HG02870 (cell line): Measurements from ENCODE around the gene LMAN1L.
A peak's percentile ranks its signal among the peaks of the same experiment; 100 is the strongest.

Experiments used
- ATAC-seq: cut with Tn5 transposase; IDR thresholded peaks from one replicate; pipeline ENCODE4 v1.9.1; 2021; ENCODE audit warnings: mild to moderate bottlenecking, moderate library complexity; ENCODE audit not compliant: unreplicated experiment

LMAN1L gene

GRCh38 chr15:74815121-74815934 lies 2.7 kb downstream of the LMAN1L start:
- no peak for ATAC-seq

GRCh38 chr15:74815961-74816360 lies 3.3 kb downstream of the LMAN1L start:
- ATAC-seq, result no peak

GRCh38 chr15:74816624-74817369 lies 4.2 kb downstream of the LMAN1L start:
- ATAC-seq, result no peak

GRCh38 chr15:74817370-74817737 lies 4.7 kb downstream of the LMAN1L start:
- ATAC-seq, result no peak

GRCh38 chr15:74820056-74820455 lies 7.4 kb downstream of the LMAN1L start:
- ATAC-seq, result no peak

- ATAC-seq, result peak; percentile 66
Observed at GRCh38 chr15:74821091-74821789, 8.6 kb downstream of the LMAN1L start.

GRCh38 chr15:74821790-74822158 lies 9.1 kb downstream of the LMAN1L start:
- ATAC-seq, result no peak

GRCh38 chr15:74822233-74822632 lies 9.6 kb downstream of the LMAN1L start:
- no peak for ATAC-seq

GRCh38 chr15:74823324-74823723 lies 10.7 kb downstream of the LMAN1L start:
- no peak for ATAC-seq

GRCh38 chr15:74824976-74825375 lies 12.3 kb downstream of the LMAN1L start:
- no peak for ATAC-seq

GRCh38 chr15:74825866-74826265 lies 13.2 kb downstream of the LMAN1L start:
- no peak for ATAC-seq

- ATAC-seq, result no peak
Observed at GRCh38 chr15:74826364-74826819, 13.8 kb downstream of the LMAN1L start, which contains the start of gene CPLX3. Gene CPLX3, plus strand, starts transcription at chr15:74826627. Its CDS starts 77 bp downstream, at chr15:74826704.

- no peak for ATAC-seq
Observed at GRCh38 chr15:74826921-74827320, 14.3 kb downstream of the LMAN1L start.

- ATAC-seq, result no peak
Observed at GRCh38 chr15:74827614-74828013, 15.0 kb downstream of the LMAN1L start.

GRCh38 chr15:74828835-74829234 lies 16.2 kb downstream of the LMAN1L start:
- no peak for ATAC-seq

- ATAC-seq, result no peak
Observed at GRCh38 chr15:74829486-74829885, 16.9 kb downstream of the LMAN1L start.

- no peak for ATAC-seq
Observed at GRCh38 chr15:74829991-74830390, 17.4 kb downstream of the LMAN1L start.

GRCh38 chr15:74830868-74831267 lies 18.2 kb downstream of the LMAN1L start:
- no peak for ATAC-seq

GRCh38 chr15:74831813-74832495 lies 19.3 kb downstream of the LMAN1L start:
- ATAC-seq, result no peak

GRCh38 chr15:74832826-74833225 lies 20.2 kb downstream of the LMAN1L start:
- no peak for ATAC-seq
